ENCODE measurements around the gene ALX3. TPM values are rescaled to one million over a fixed set of nuclear protein-coding genes. Genes with fewer than 3 reads are reported as not detected.
A peak's percentile ranks its signal among the peaks of the same experiment; 100 is the strongest.

ALX3 gene
- total and polyA plus RNA-seq, 2 of the 4 experiments (the other 2 are of a cell fraction), result not detected

DNA sequence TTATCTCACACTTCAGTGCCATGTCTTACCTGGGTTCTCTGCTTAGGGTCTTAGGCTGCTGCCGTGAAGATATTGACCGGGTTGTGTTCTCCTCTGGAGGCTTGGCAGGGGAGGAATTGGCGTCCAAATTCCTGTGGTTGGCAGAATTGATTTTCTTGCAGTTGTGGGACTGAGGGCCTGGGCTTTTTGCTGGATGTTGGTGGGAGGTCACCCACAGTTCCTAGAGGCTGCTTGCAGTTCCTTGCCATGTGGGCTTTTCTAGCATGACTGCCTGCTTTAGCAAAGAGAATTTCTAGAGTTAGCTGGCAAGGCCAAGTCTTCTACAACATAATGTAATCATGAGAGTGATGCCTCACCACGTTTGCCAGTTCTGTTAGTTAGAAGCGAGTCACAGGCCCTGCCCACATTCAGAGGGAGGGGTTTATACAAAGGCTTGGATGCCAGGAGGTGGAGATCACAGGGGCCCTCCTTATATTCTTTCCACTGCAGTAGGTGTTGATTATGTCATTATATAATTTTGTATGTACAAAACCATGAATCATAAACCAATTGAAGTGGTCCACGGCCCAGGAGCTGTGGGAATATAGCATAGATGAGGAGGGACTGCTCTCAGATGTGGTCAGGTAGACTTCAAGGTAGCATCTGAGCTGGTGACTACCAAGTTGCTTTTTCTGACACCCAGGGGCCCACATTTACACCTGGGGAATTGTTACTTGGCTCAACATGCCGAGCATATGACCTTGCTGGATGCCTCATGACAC lies 48.3 kb upstream of the ALX3 start:
- POLR2A ChIA-PET (ENCODE audit: unreplicated experiment), result no interaction called here
- TF ChIP-seq CEBPB (IDR thresholded peaks at IDR 0.05; ENCODE audit: low read depth, low read length) (no peak), MAZ (IDR thresholded peaks at IDR 0.05; ENCODE audit: borderline replicate concordance, low read depth, low read length) (no peak), POLR2A (IDR thresholded peaks at IDR 0.05; ENCODE audit: low read depth, low read length) (no peak), NFE2L2 (IDR thresholded peaks at IDR 0.05; ENCODE audit: low read depth, low read length) (no peak)
- in situ Hi-C loops (cut with MboI; ENCODE audit: low sequenced_read_pairs), result no loop called here

More for the DNA sequence above, 48.3 kb upstream of the ALX3 start:
- no peaks in the 10 kb centered on the region for H4K20me1 ChIP-seq (ENCODE audit: insufficient read depth, low read length)
- ATAC-seq (ENCODE audit: low read depth) (peak; percentile 40; the same call in 1 of the 2 replicates), DNase-seq (peak; percentile 52)
- H3K4me3 ChIP-seq (ENCODE audit: insufficient read depth, low read depth, low read length), result no peak overlapping the region
- H3K4me2 ChIP-seq (ENCODE audit: low read depth, low read length), result no peak overlapping the region
- no peak overlapping the region for H3K18ac ChIP-seq (ENCODE audit: low read depth, low read length)
- no peaks in the 10 kb centered on the region for H3K4me1 ChIP-seq (ENCODE audit: control insufficient read depth, insufficient read depth, low read length)
- dilution Hi-C loops (cut with HindIII; ENCODE audit: low sequenced_read_pairs, unreplicated experiment) (no loop called here), intact Hi-C loops (cut with micrococcal nuclease) (no loop called here)
- WGBS, 2 experiments (ENCODE audit: extremely low coverage in 2 of 2, insufficient read length in 1 of 2), result 20% methylated on average over 1 of the region's 7 CpGs; no CpG with 5 or more reads in 1 of the 2 experiments
- peaks cover 30% of the 10 kb centered on the region for H3K27me3 ChIP-seq (ENCODE audit: control insufficient read depth, insufficient read depth, low read length)
- no peak overlapping the region for H4K91ac ChIP-seq (ENCODE audit: insufficient read depth, low read depth, low read length)
- H2BK120ac ChIP-seq (ENCODE audit: low read depth, low read length), result no peak overlapping the region
- no peak overlapping the region for H2BK5ac ChIP-seq (ENCODE audit: low read depth, low read length, poor library complexity, severe bottlenecking)
- H3K4ac ChIP-seq (ENCODE audit: low read depth, low read length), result no peak overlapping the region
- no peak overlapping the region for H2AK5ac ChIP-seq (ENCODE audit: low read depth, low read length)
- no peak overlapping the region for H2AFZ ChIP-seq (replicated peaks; ENCODE audit: low read length, poor library complexity)
- H3K79me1 ChIP-seq (ENCODE audit: low read depth in 1 of 2, low read length in 2 of 2), result no peaks in the 10 kb centered on the region
- H3K14ac ChIP-seq (replicated peaks; ENCODE audit: low read depth, low read length), result no peak overlapping the region
- no peaks in the 10 kb centered on the region; the same call in 1 of the 2 replicates for H3K9me3 ChIP-seq (ENCODE audit: control insufficient read depth, insufficient read depth, low read length)
- CTCF ChIA-PET, result no interaction called here
- H3K9me1 ChIP-seq (ENCODE audit: insufficient read depth, low read length), result no peaks in the 10 kb centered on the region
- H4K8ac ChIP-seq (ENCODE audit: low read depth in 2 of 2, low read length in 2 of 2), result no peak overlapping the region
- no peak overlapping the region for H3K9ac ChIP-seq (ENCODE audit: low read depth, low read length)
- H2BK15ac ChIP-seq (ENCODE audit: low read depth, low read length), result no peak overlapping the region
- H4K5ac ChIP-seq (ENCODE audit: low read depth, low read length), result no peak overlapping the region
- H2AK9ac ChIP-seq (replicated peaks; ENCODE audit: low read depth, low read length, poor library complexity), result no peak overlapping the region
- no peak overlapping the region for H3K27ac ChIP-seq (ENCODE audit: insufficient read depth, low read length)
- H2BK20ac ChIP-seq (ENCODE audit: low read depth, low read length), result no peak overlapping the region
- BruUV-seq (replicated peaks), result no TSS peak
- H3K56ac ChIP-seq (ENCODE audit: extremely low read depth, insufficient read depth, low read length), result no peak overlapping the region
- no peak overlapping the region for H3K23ac ChIP-seq (ENCODE audit: low read depth, low read length)
- no peaks in the 10 kb centered on the region for H3K36me3 ChIP-seq (ENCODE audit: control insufficient read depth, insufficient read depth, low read length)
